A549 treated with CORT108297 at 1 μM for 4 hours (cell line): ENCODE measurements around the gene ABCE1. TPM values are rescaled to one million over a fixed set of nuclear protein-coding genes. Genes with fewer than 3 reads are reported as not detected.

Experiments
- total RNA-seq: library from RNA; stranded (reverse); fragments of 200-300 nt; extraction: Qiagen RNA extraction; gene quantifications from 5 replicates; pipeline ENCODE4 v1.2.3, GENCODE V29; 2022

The ABCE1 gene
- 62.4 to 113 TPM (median 70.3 TPM) in 5 replicates for total RNA-seq

GRCh38 chr4:145097821-145098674 lies at the start of gene ABCE1, which contains the start of gene ANAPC10:
ABCE1 (plus strand) TSS chr4:145098311; CDS start chr4:145104413, 6,102 bp downstream.
ANAPC10 (minus strand) TSS chr4:145098196; CDS start chr4:145096099, 2,097 bp downstream.

Other genes with a start within 250 kb of the ABCE1 start
- gene ANAPC10, start 115 bp upstream of the ABCE1 start, total RNA-seq = 11.3 to 16.3 TPM (median 12.6 TPM) in 5 replicates
- 13.0 to 17.3 TPM (median 16.0 TPM) in 5 replicates for gene OTUD4, start 82.3 kb downstream of the ABCE1 start, total RNA-seq